ENCODE results near the gene LINC00632.

DNA sequence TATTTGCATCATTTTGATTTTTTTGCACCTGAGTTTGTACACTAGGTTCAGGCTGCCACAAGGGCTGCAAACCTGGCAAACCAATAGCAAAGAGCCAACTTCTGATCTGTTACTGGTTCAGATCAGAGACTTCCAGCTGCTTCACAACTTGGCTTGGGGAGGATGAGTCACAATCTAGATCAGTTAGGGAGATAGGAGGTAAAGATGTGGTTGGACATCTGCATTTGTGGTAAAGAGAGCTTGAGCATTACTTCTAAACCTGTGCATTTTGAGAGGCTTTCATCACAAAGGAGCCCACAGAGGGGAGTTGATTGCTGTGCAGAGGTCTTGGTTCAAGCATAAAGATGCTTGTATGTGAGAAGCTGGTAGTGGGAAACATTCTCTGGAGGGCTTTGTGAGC, 34.5 kb downstream of the LINC00632 start:
- no peak for TF ChIP-seq POLR2AphosphoS5 (IDR thresholded peaks at IDR 0.05; ENCODE audit: low read depth, low read length)
- no peak for TF ChIP-seq POLR2A (IDR thresholded peaks at IDR 0.05; ENCODE audit: low read depth, low read length)
- TF ChIP-seq TAF1 (IDR thresholded peaks at IDR 0.05; ENCODE audit: low read depth, low read length), result no peak
- no peak for TF ChIP-seq SPI1 (IDR thresholded peaks at IDR 0.05; ENCODE audit: low read depth, low read length)

Data from GM12891 (cell line).